KOPT-K1 (cell line): ENCODE results near the gene MEGF11.

Experiments
- H3K27ac ChIP-seq: fragments of 200-600 bp; sonication (generic); 2 replicates; pipeline ENCODE4 v1.5.1; 2016; ENCODE audit warnings: antibody characterized with exemption, mild to moderate bottlenecking, low read depth, low read length; ENCODE audit not compliant: poor library complexity, severe bottlenecking
- H3K36me3 ChIP-seq: fragments of 200-600 bp; sonication (generic); 2 replicates; pipeline ENCODE4 v1.5.1; 2017; ENCODE audit warnings: antibody characterized with exemption, mild to moderate bottlenecking, low read length, moderate library complexity; ENCODE audit not compliant: insufficient read depth
- H3K9me3 ChIP-seq: fragments of 200-600 bp; sonication (generic); 2 replicates; pipeline ENCODE4 v1.5.1; 2017; ENCODE audit warnings: antibody characterized with exemption, low read length, mild to moderate bottlenecking; ENCODE audit not compliant: insufficient read depth, poor library complexity, severe bottlenecking

MEGF11 gene

GRCh38 chr15:66126031-66126441 lies 127.5 kb downstream of the MEGF11 start:
- Histone ChIP-seq H3K36me3 (no peaks in the 10 kb centered on the region), H3K27ac (no peak overlapping the region), H3K9me3 (no peaks in the 10 kb centered on the region)

GRCh38 chr15:66124651-66125050 lies 128.9 kb downstream of the MEGF11 start:
- Histone ChIP-seq H3K27ac (no peak overlapping the region), H3K9me3 (no peaks in the 10 kb centered on the region), H3K36me3 (no peaks in the 10 kb centered on the region)

GRCh38 chr15:66123799-66124198 lies 129.8 kb downstream of the MEGF11 start:
- H3K27ac ChIP-seq = no peak overlapping the region
- no peaks in the 10 kb centered on the region for H3K36me3 ChIP-seq
- no peaks in the 10 kb centered on the region for H3K9me3 ChIP-seq

- Histone ChIP-seq H3K36me3 (no peaks in the 10 kb centered on the region), H3K27ac (no peak overlapping the region), H3K9me3 (no peaks in the 10 kb centered on the region)
Measured at GRCh38 chr15:66120422-66120821, 133.1 kb downstream of the MEGF11 start.

GRCh38 chr15:66117841-66118240 lies 135.7 kb downstream of the MEGF11 start:
- no peaks in the 10 kb centered on the region for H3K9me3 ChIP-seq
- no peaks in the 10 kb centered on the region for H3K36me3 ChIP-seq

GRCh38 chr15:66115568-66116206 lies 137.9 kb downstream of the MEGF11 start:
- Histone ChIP-seq H3K27ac (peak overlapping the region; percentile 64), H3K9me3 (no peaks in the 10 kb centered on the region), H3K36me3 (no peaks in the 10 kb centered on the region)

More at GRCh38 chr15:66117841-66118240, 135.7 kb downstream of the MEGF11 start:
- H3K27ac ChIP-seq = no peak overlapping the region

GRCh38 chr15:66114863-66115425 lies 138.6 kb downstream of the MEGF11 start:
- no peaks in the 10 kb centered on the region for H3K36me3 ChIP-seq
- H3K9me3 ChIP-seq = no peaks in the 10 kb centered on the region
- H3K27ac ChIP-seq = peak overlapping the region; percentile 64

- no peak overlapping the region for H3K27ac ChIP-seq
- H3K36me3 ChIP-seq = no peaks in the 10 kb centered on the region
- no peaks in the 10 kb centered on the region for H3K9me3 ChIP-seq
Measured at GRCh38 chr15:66112388-66112787, 141.2 kb downstream of the MEGF11 start.

GRCh38 chr15:66111363-66111762 lies 142.2 kb downstream of the MEGF11 start:
- no peaks in the 10 kb centered on the region for H3K36me3 ChIP-seq
- H3K9me3 ChIP-seq = no peaks in the 10 kb centered on the region
- no peak overlapping the region for H3K27ac ChIP-seq

- H3K36me3 ChIP-seq = no peaks in the 10 kb centered on the region
Measured at GRCh38 chr15:66110864-66111263, 142.7 kb downstream of the MEGF11 start.

GRCh38 chr15:66109826-66110225 lies 143.7 kb downstream of the MEGF11 start:
- Histone ChIP-seq H3K36me3 (no peaks in the 10 kb centered on the region), H3K27ac (no peak overlapping the region), H3K9me3 (no peaks in the 10 kb centered on the region)

More at GRCh38 chr15:66110864-66111263, 142.7 kb downstream of the MEGF11 start:
- H3K27ac ChIP-seq = no peak overlapping the region
- no peaks in the 10 kb centered on the region for H3K9me3 ChIP-seq

- no peak overlapping the region for H3K27ac ChIP-seq
- no peaks in the 10 kb centered on the region for H3K9me3 ChIP-seq
- H3K36me3 ChIP-seq = no peaks in the 10 kb centered on the region
Measured at GRCh38 chr15:66108483-66109265, 144.9 kb downstream of the MEGF11 start.

- Histone ChIP-seq H3K9me3 (no peaks in the 10 kb centered on the region), H3K36me3 (no peaks in the 10 kb centered on the region), H3K27ac (no peak overlapping the region)
Measured at GRCh38 chr15:66107070-66107469, 146.5 kb downstream of the MEGF11 start.

- H3K36me3 ChIP-seq = no peaks in the 10 kb centered on the region
- H3K27ac ChIP-seq = no peak overlapping the region
- no peaks in the 10 kb centered on the region for H3K9me3 ChIP-seq
Measured at GRCh38 chr15:66105286-66106265, 148.0 kb downstream of the MEGF11 start.

GRCh38 chr15:66103293-66103590 lies 150.3 kb downstream of the MEGF11 start:
- Histone ChIP-seq H3K27ac (no peak overlapping the region), H3K9me3 (no peaks in the 10 kb centered on the region), H3K36me3 (no peaks in the 10 kb centered on the region)
